ENCODE results near the gene NIPAL4.
A peak's percentile ranks its signal among the peaks of the same experiment; 100 is the strongest.
"Not testable (repeated sequence)": the region's sequence is repeated elsewhere in the genome, so short reads cannot be mapped to it uniquely, and the experiment has no call there.

The NIPAL4 gene

GRCh38 chr5:157459715-157460599, at the start of gene NIPAL4:
TSS of gene NIPAL4 (plus strand) at chr5:157460213. CDS start at chr5:157460321, 108 bp downstream.
- H3K4me1 Mint-ChIP-seq (ENCODE audit: low read depth), result peaks cover 32% of the 10 kb centered on the region

GRCh38 chr5:157415838-157416237, 44.2 kb upstream of the NIPAL4 start:
- Mint-ChIP-seq H3K27ac (no peak overlapping the region), H3K27me3 (peaks cover 14% of the 10 kb centered on the region), H3K4me3 (no peak overlapping the region), H3K9me3 (peaks cover 9% of the 10 kb centered on the region), H3K36me3 (ENCODE audit: low read depth) (peaks cover 5% of the 10 kb centered on the region), H3K4me1 (ENCODE audit: low read depth) (no peaks in the 10 kb centered on the region)

More at GRCh38 chr5:157459715-157460599, at the start of gene NIPAL4:
- H3K27me3 Mint-ChIP-seq, result peaks cover 42% of the 10 kb centered on the region
- no peaks in the 10 kb centered on the region for H3K9me3 Mint-ChIP-seq
- H3K4me3 Mint-ChIP-seq, result peak within 1 kb of the TSS; percentile 72
- H3K36me3 Mint-ChIP-seq (ENCODE audit: low read depth), result no peaks in the 10 kb centered on the region
- peak within 1 kb of the TSS; percentile 49 for H3K27ac Mint-ChIP-seq

- H3K27me3 Mint-ChIP-seq; H3K9me3 Mint-ChIP-seq; H3K4me1 Mint-ChIP-seq (ENCODE audit: low read depth); H3K36me3 Mint-ChIP-seq (ENCODE audit: low read depth); H3K4me3 Mint-ChIP-seq; H3K27ac Mint-ChIP-seq: not testable (repeated sequence)
Measured at GRCh38 chr5:157419521-157419920, 40.5 kb upstream of the NIPAL4 start.

GRCh38 chr5:157429920-157430319, 30.1 kb upstream of the NIPAL4 start:
- not testable (repeated sequence) for H3K36me3 Mint-ChIP-seq (ENCODE audit: low read depth); H3K9me3 Mint-ChIP-seq; H3K4me1 Mint-ChIP-seq (ENCODE audit: low read depth); H3K4me3 Mint-ChIP-seq; H3K27ac Mint-ChIP-seq
- peaks cover 13% of the 10 kb centered on the region for H3K27me3 Mint-ChIP-seq

GRCh38 chr5:157431544-157432200, 28.3 kb upstream of the NIPAL4 start:
- Mint-ChIP-seq H3K4me3 (no peak overlapping the region), H3K9me3 (no peaks in the 10 kb centered on the region), H3K27ac (no peak overlapping the region), H3K27me3 (peaks cover 13% of the 10 kb centered on the region), H3K36me3 (ENCODE audit: low read depth) (peaks cover 4% of the 10 kb centered on the region), H3K4me1 (ENCODE audit: low read depth) (no peaks in the 10 kb centered on the region)

- Mint-ChIP-seq H3K36me3 (ENCODE audit: low read depth) (peaks cover 4% of the 10 kb centered on the region), H3K27me3 (peaks cover 13% of the 10 kb centered on the region), H3K9me3 (no peaks in the 10 kb centered on the region), H3K27ac (no peak overlapping the region), H3K4me1 (ENCODE audit: low read depth) (no peaks in the 10 kb centered on the region), H3K4me3 (no peak overlapping the region)
Measured at GRCh38 chr5:157434096-157434495, 25.9 kb upstream of the NIPAL4 start.

- H3K27me3 Mint-ChIP-seq, result peaks cover 3% of the 10 kb centered on the region
- H3K4me3 Mint-ChIP-seq, result no peak overlapping the region
- no peaks in the 10 kb centered on the region for H3K4me1 Mint-ChIP-seq (ENCODE audit: low read depth)
- H3K9me3 Mint-ChIP-seq, result no peaks in the 10 kb centered on the region
- no peaks in the 10 kb centered on the region for H3K36me3 Mint-ChIP-seq (ENCODE audit: low read depth)
- no peak overlapping the region for H3K27ac Mint-ChIP-seq
Measured at GRCh38 chr5:157443041-157443549, 16.9 kb upstream of the NIPAL4 start.

- peaks cover 3% of the 10 kb centered on the region for H3K27me3 Mint-ChIP-seq
- no peak overlapping the region for H3K4me3 Mint-ChIP-seq
- H3K27ac Mint-ChIP-seq, result no peak overlapping the region
- H3K36me3 Mint-ChIP-seq (ENCODE audit: low read depth), result no peaks in the 10 kb centered on the region
- no peaks in the 10 kb centered on the region for H3K4me1 Mint-ChIP-seq (ENCODE audit: low read depth)
- no peaks in the 10 kb centered on the region for H3K9me3 Mint-ChIP-seq
Measured at GRCh38 chr5:157444224-157444623, 15.8 kb upstream of the NIPAL4 start.

- Mint-ChIP-seq H3K4me1 (ENCODE audit: low read depth) (no peaks in the 10 kb centered on the region), H3K9me3 (no peaks in the 10 kb centered on the region), H3K4me3 (no peak overlapping the region), H3K27ac (no peak overlapping the region), H3K36me3 (ENCODE audit: low read depth) (no peaks in the 10 kb centered on the region), H3K27me3 (peaks cover 3% of the 10 kb centered on the region)
Measured at GRCh38 chr5:157445745-157446411, 14.1 kb upstream of the NIPAL4 start.

GRCh38 chr5:157446412-157446935, 13.5 kb upstream of the NIPAL4 start:
- Mint-ChIP-seq H3K4me3 (no peak overlapping the region), H3K4me1 (ENCODE audit: low read depth) (no peaks in the 10 kb centered on the region), H3K27me3 (peaks cover 3% of the 10 kb centered on the region), H3K27ac (no peak overlapping the region), H3K36me3 (ENCODE audit: low read depth) (no peaks in the 10 kb centered on the region), H3K9me3 (no peaks in the 10 kb centered on the region)

- H3K9me3 Mint-ChIP-seq, result no peaks in the 10 kb centered on the region
- H3K27ac Mint-ChIP-seq, result no peak overlapping the region
- H3K4me3 Mint-ChIP-seq, result no peak overlapping the region
- peaks cover 3% of the 10 kb centered on the region for H3K27me3 Mint-ChIP-seq
- no peaks in the 10 kb centered on the region for H3K36me3 Mint-ChIP-seq (ENCODE audit: low read depth)
- H3K4me1 Mint-ChIP-seq (ENCODE audit: low read depth), result no peaks in the 10 kb centered on the region
Measured at GRCh38 chr5:157447201-157447637, 12.8 kb upstream of the NIPAL4 start.

GRCh38 chr5:157449011-157449723, 10.8 kb upstream of the NIPAL4 start:
- Mint-ChIP-seq H3K4me1 (ENCODE audit: low read depth) (no peaks in the 10 kb centered on the region), H3K27me3 (peaks cover 3% of the 10 kb centered on the region), H3K36me3 (ENCODE audit: low read depth) (no peaks in the 10 kb centered on the region), H3K9me3 (no peaks in the 10 kb centered on the region), H3K27ac (no peak overlapping the region), H3K4me3 (no peak overlapping the region)

- no peak overlapping the region for H3K27ac Mint-ChIP-seq
- H3K4me3 Mint-ChIP-seq, result no peak overlapping the region
- H3K27me3 Mint-ChIP-seq, result peaks cover 5% of the 10 kb centered on the region
- no peaks in the 10 kb centered on the region for H3K36me3 Mint-ChIP-seq (ENCODE audit: low read depth)
- H3K4me1 Mint-ChIP-seq (ENCODE audit: low read depth), result peaks cover under 1% of the 10 kb centered on the region
- no peaks in the 10 kb centered on the region for H3K9me3 Mint-ChIP-seq
Measured at GRCh38 chr5:157450024-157450423, 10.0 kb upstream of the NIPAL4 start.

GRCh38 chr5:157451806-157452205, 8.2 kb upstream of the NIPAL4 start:
- no peaks in the 10 kb centered on the region for H3K36me3 Mint-ChIP-seq (ENCODE audit: low read depth)
- peaks cover 5% of the 10 kb centered on the region for H3K4me1 Mint-ChIP-seq (ENCODE audit: low read depth)

More at GRCh38 chr5:157451806-157452205, 8.2 kb upstream of the NIPAL4 start:
- Mint-ChIP-seq H3K27ac (no peak overlapping the region), H3K27me3 (peaks cover 5% of the 10 kb centered on the region), H3K4me3 (no peak overlapping the region), H3K9me3 (no peaks in the 10 kb centered on the region)
